GM23338 (cell line): ENCODE results near the gene RBM46. TPM values are rescaled to one million over a fixed set of nuclear protein-coding genes. Genes with fewer than 3 reads are reported as not detected.

Source experiments
- ATAC-seq: fragments of 200-7000 bp; cut with Tn5 transposase; 3 replicates; pipeline ENCODE4 v1.9.1; 2020
- DNase-seq: peaks from one replicate; pipeline ENCODE4 v3.0.0-alpha.2; 2015; ENCODE audit warnings: low spot score
- H2AFZ ChIP-seq: fragments of 200-600 bp; sonication (generic); 2 replicates; pipeline ENCODE4 v1.8.0; 2016; ENCODE audit warnings: antibody characterized with exemption, mild to moderate bottlenecking, moderate library complexity
- H3F3A ChIP-seq: fragments of 200-600 bp; sonication (generic); replicated peaks from 2 replicates; pipeline ENCODE4 v1.8.0; 2017; ENCODE audit warnings: antibody characterized with exemption, mixed run types, low read depth
- H3K27ac ChIP-seq: fragments of 200-600 bp; sonication (generic); 2 replicates; pipeline ENCODE4 v1.6.1; 2016; ENCODE audit warnings: low read depth
- H3K27me3 ChIP-seq: fragments of 200-600 bp; sonication (generic); 2 replicates; pipeline ENCODE4 v1.8.0; 2016; ENCODE audit warnings: mild to moderate bottlenecking, mixed run types, moderate library complexity; ENCODE audit not compliant: insufficient read depth
- H3K36me3 ChIP-seq: fragments of 200-600 bp; sonication (generic); 2 replicates; pipeline ENCODE4 v1.8.0; 2016; ENCODE audit warnings: mild to moderate bottlenecking; ENCODE audit not compliant: insufficient read depth
- H3K4me1 ChIP-seq: fragments of 200-600 bp; sonication (generic); 2 replicates; pipeline ENCODE4 v1.8.0; 2016; ENCODE audit warnings: mild to moderate bottlenecking, moderate library complexity; ENCODE audit not compliant: insufficient read depth
- H3K4me2 ChIP-seq: fragments of 200-600 bp; sonication (generic); 2 replicates; pipeline ENCODE4 v1.7.1; 2017; ENCODE audit warnings: mixed run types
- H3K4me3 ChIP-seq: fragments of 200-600 bp; sonication (generic); 2 replicates; pipeline ENCODE4 v1.6.1; 2016; ENCODE audit warnings: mixed run types
- H3K79me2 ChIP-seq: fragments of 200-600 bp; sonication (generic); replicated peaks from 2 replicates; pipeline ENCODE4 v1.8.0; 2017; ENCODE audit warnings: mild to moderate bottlenecking; ENCODE audit not compliant: insufficient read depth
- H3K9me2 ChIP-seq: fragments of 200-600 bp; sonication (generic); 2 replicates; pipeline ENCODE4 v1.8.0; 2017; ENCODE audit not compliant: insufficient read depth
- H4K20me1 ChIP-seq: fragments of 200-600 bp; sonication (generic); replicated peaks from 2 replicates; pipeline ENCODE4 v1.8.0; 2017; ENCODE audit warnings: mild to moderate bottlenecking; ENCODE audit not compliant: insufficient read depth
- H3K27ac Mint-ChIP-seq: 2 replicates; pipeline ENCODE4 v1.8.0; 2020; ENCODE audit warnings: inconsistent platforms, mild to moderate bottlenecking, moderate library complexity, mixed read lengths
- H3K27me3 Mint-ChIP-seq: 3 replicates; pipeline ENCODE4 v1.8.0; 2022; ENCODE audit warnings: low read depth, mild to moderate bottlenecking, moderate library complexity, mixed read lengths, inconsistent platforms; ENCODE audit not compliant: insufficient read depth, poor library complexity
- H3K36me3 Mint-ChIP-seq: 3 replicates; pipeline ENCODE4 v1.8.0; 2021; ENCODE audit warnings: low read depth, mild to moderate bottlenecking, inconsistent platforms, moderate library complexity, mixed read lengths
- H3K4me1 Mint-ChIP-seq: 3 replicates; pipeline ENCODE4 v1.8.0; 2020; ENCODE audit warnings: mild to moderate bottlenecking, inconsistent platforms, mixed read lengths
- H3K4me3 Mint-ChIP-seq: 3 replicates; pipeline ENCODE4 v1.8.0; 2021; ENCODE audit warnings: moderate library complexity, mild to moderate bottlenecking, inconsistent platforms, mixed read lengths
- H3K9me3 Mint-ChIP-seq: 3 replicates; pipeline ENCODE4 v1.8.0; 2020; ENCODE audit warnings: moderate library complexity, mild to moderate bottlenecking, inconsistent platforms, mixed read lengths
- CREB1 ChIP-seq: fragments of 250-450 bp; sonication (Bioruptor Pico); IDR thresholded peaks from 2 replicates; pipeline ENCODE4 v1.5.0; 2020; ENCODE audit warnings: low read depth, mild to moderate bottlenecking, moderate library complexity
- CTCF ChIP-seq, 2 experiments: fragments of 200-600 bp in 1 of 2; sonication (generic) in 1 of 2; conservative IDR thresholded peaks; 2 replicates each; pipeline versions ENCODE4 v1.5.1 to v1.6.1; 2016 to 2017; ENCODE audit warnings: antibody characterized with exemption in 2 of 2, low read depth in 2 of 2, mild to moderate bottlenecking in 2 of 2, moderate library complexity in 1 of 2
- EZH2phosphoT487 ChIP-seq: fragments of 200-600 bp; sonication (generic); IDR thresholded peaks from one replicate; pipeline ENCODE4 v1.8.1; 2018; ENCODE audit warnings: antibody characterized with exemption; ENCODE audit not compliant: unreplicated experiment
- NANOG ChIP-seq: IDR thresholded peaks from 2 replicates; pipeline ENCODE4 v1.6.1; 2016; ENCODE audit warnings: antibody characterized with exemption, borderline replicate concordance
- POLR2AphosphoS5 ChIP-seq: IDR thresholded peaks from 2 replicates; pipeline ENCODE4 v1.6.1; 2016; ENCODE audit warnings: antibody characterized with exemption, low read depth
- REST ChIP-seq: IDR thresholded peaks from one replicate; pipeline ENCODE4 v1.6.1; 2018; ENCODE audit warnings: antibody characterized with exemption; ENCODE audit not compliant: unreplicated experiment
- ZNF331 ChIP-seq: fragments of 250-450 bp; sonication (Bioruptor Pico); IDR thresholded peaks from 2 replicates; pipeline ENCODE4 v1.5.0; 2020; ENCODE audit warnings: low read depth, mild to moderate bottlenecking, moderate library complexity
- polyA plus RNA-seq: library from polyadenylated mRNA; unstranded; fragments of >200 nt; fragmentation: Nextera tagmentation; extraction: Ambion mirVana; gene quantifications from 2 replicates; pipeline ENCODE4 v1.2.1, GENCODE V29; 2016
- total RNA-seq: library from RNA; depleted of rRNA; stranded (reverse); fragments of >200 nt; shearing (Covaris generic); gene quantifications from 2 replicates; pipeline ENCODE4 v1.2.3, GENCODE V29; 2014

RBM46 gene
- total and polyA plus RNA-seq, 2 experiments from 2014 or later = 22.9 to 42.4 TPM

GRCh38 chr4:154781983-154782293, 866 bp downstream of the RBM46 start:
- Histone ChIP-seq H3K9me2 (no peaks in the 10 kb centered on the region), H3F3A (no peaks in the 10 kb centered on the region), H3K27me3 (no peaks in the 10 kb centered on the region), H3K4me2 (peak overlapping the region; percentile 52), H3K4me3 (peak overlapping the region; percentile 49), H2AFZ (peak overlapping the region; percentile 78), H3K27ac (no peak overlapping the region), H3K4me1 (no peaks in the 10 kb centered on the region), H3K79me2 (peaks cover 45% of the 10 kb centered on the region; the same call in 1 of the 2 replicates), H4K20me1 (no peaks in the 10 kb centered on the region), H3K36me3 (no peaks in the 10 kb centered on the region)
- H3K27me3 Mint-ChIP-seq = peaks cover 4% of the 10 kb centered on the region
- ATAC-seq (no peak), DNase-seq (no peak)
- peak overlapping the region; percentile 27; the same call in 1 of the 3 replicates for H3K4me3 Mint-ChIP-seq
- TF ChIP-seq ZNF331 (CRISPR knock-in tag) (no peak), CREB1 (CRISPR knock-in tag) (no peak), EZH2phosphoT487 (no peak), NANOG (no peak), POLR2AphosphoS5 (no peak), CTCF (conservative IDR thresholded peaks at IDR 0.05; ENCODE audit: low read depth in 2 of 2) (no peak), REST (no peak)
- H3K9me3 Mint-ChIP-seq = no peaks in the 10 kb centered on the region; the same call in 2 of the 3 replicates
- H3K36me3 Mint-ChIP-seq = no peaks in the 10 kb centered on the region
- no peaks in the 10 kb centered on the region for H3K4me1 Mint-ChIP-seq
- 0 out of 2 replicates have a peak overlapping the region, but pooled peaks have one; percentile 20 for H3K27ac Mint-ChIP-seq

- Mint-ChIP-seq H3K4me3 (no peak overlapping the region), H3K36me3 (no peaks in the 10 kb centered on the region), H3K9me3 (no peaks in the 10 kb centered on the region), H3K4me1 (no peaks in the 10 kb centered on the region), H3K27me3 (no peaks in the 10 kb centered on the region), H3K27ac (no peak overlapping the region)
- ATAC-seq (no peak), DNase-seq (peak; percentile 24)
- no peaks in the 10 kb centered on the region for H3K4me1 ChIP-seq
- no peaks in the 10 kb centered on the region for H4K20me1 ChIP-seq
- H3K4me3 ChIP-seq = no peak overlapping the region
- H3K27me3 ChIP-seq = no peaks in the 10 kb centered on the region
- no peak overlapping the region for H3K27ac ChIP-seq
- TF ChIP-seq ZNF331 (CRISPR knock-in tag) (no peak), CTCF (conservative IDR thresholded peaks at IDR 0.05; ENCODE audit: low read depth in 2 of 2) (peak in 1 of 2 experiments; percentile 51; a peak in 3 of 4 replicates)
- no peaks in the 10 kb centered on the region for H3K79me2 ChIP-seq
- no peak overlapping the region for H3K4me2 ChIP-seq
- no peaks in the 10 kb centered on the region for H3F3A ChIP-seq
- no peak overlapping the region for H2AFZ ChIP-seq
- H3K36me3 ChIP-seq = no peaks in the 10 kb centered on the region
- no peaks in the 10 kb centered on the region for H3K9me2 ChIP-seq
Observed at GRCh38 chr4:154807042-154807630, 26.1 kb downstream of the RBM46 start.
